Neural cell (in vitro differentiated cells): ENCODE data around the gene MAML2.

Experiments used
- CTCF ChIP-seq: fragments of 450-650 bp; IDR thresholded peaks from 2 replicates; pipeline ENCODE4 v1.5.1; 2014; ENCODE audit warnings: antibody characterized with exemption, mild to moderate bottlenecking, moderate library complexity; ENCODE audit not compliant: poor library complexity, severe bottlenecking
- EP300 ChIP-seq: fragments of 450-650 bp; conservative IDR thresholded peaks from 2 replicates; pipeline ENCODE4 v1.6.1; 2014; ENCODE audit warnings: antibody characterized with exemption, mild to moderate bottlenecking, moderate library complexity; ENCODE audit not compliant: poor library complexity, severe bottlenecking
- EZH2 ChIP-seq: fragments of 200-600, 300-800 bp; shearing (Covaris generic), sonication (generic); IDR thresholded peaks from 2 replicates; pipeline ENCODE4 v1.6.1; 2014; ENCODE audit warnings: antibody characterized with exemption, low read length, borderline replicate concordance, mild to moderate bottlenecking; ENCODE audit not compliant: insufficient read depth, poor library complexity, severe bottlenecking
- MXI1 ChIP-seq: fragments of 450-650 bp; conservative IDR thresholded peaks from 2 replicates; pipeline ENCODE4 v1.6.1; 2014; ENCODE audit warnings: antibody characterized with exemption, mild to moderate bottlenecking; ENCODE audit not compliant: poor library complexity, severe bottlenecking
- POLR2AphosphoS5 ChIP-seq: IDR thresholded peaks from 2 replicates; pipeline ENCODE4 v1.6.1; 2012
- RAD21 ChIP-seq: fragments of 450-650 bp; conservative IDR thresholded peaks from 2 replicates; pipeline ENCODE4 v1.6.1; 2014; ENCODE audit warnings: antibody characterized with exemption, mild to moderate bottlenecking, moderate library complexity
- REST ChIP-seq: IDR thresholded peaks from 2 replicates; pipeline ENCODE4 v1.6.1; 2012; ENCODE audit warnings: borderline replicate concordance
- TAF1 ChIP-seq: IDR thresholded peaks from 2 replicates; pipeline ENCODE4 v1.6.1; 2012; ENCODE audit warnings: low read depth

- no peak for TF ChIP-seq POLR2AphosphoS5
- no peak for TF ChIP-seq CTCF
- TF ChIP-seq RAD21: no peak
- TF ChIP-seq EP300: no peak
- no peak for TF ChIP-seq REST
- no peak for TF ChIP-seq EZH2
- TF ChIP-seq MXI1: no peak
- no peak for TF ChIP-seq TAF1
These were observed 244.3 kb downstream of the MAML2 start for GRCh38 chr11:96098511-96099241.
